Endothelial cell of umbilical vein (primary cell): ENCODE data around the gene PINK1. TPM values are rescaled to one million over a fixed set of nuclear protein-coding genes. Genes with fewer than 3 reads are reported as not detected.

Experiments
- Bru-seq: library from RNA; stranded (reverse); fragments of 400-500 nt; gene quantifications from one replicate; lab custom pipeline; 2021; lab: Mats Ljungman, UMichigan
- BruChase-seq, 2 experiments: library from RNA; stranded (reverse); fragments of 400-500 nt; gene quantifications; one replicate each; lab custom pipeline; 2021; lab: Mats Ljungman, UMichigan
- BruUV-seq: library from RNA; stranded (reverse); fragments of 400-500 nt; replicated peaks from 2 replicates; lab custom pipeline; 2021; lab: Mats Ljungman, UMichigan
- CTCF ChIA-PET: fragments of 300-600, 350-600 bp; sonication (Branson Sonifier 250); formaldehyde crosslinking; loops from one replicate; lab custom pipeline; 2021; ENCODE audit warnings: antibody characterized with exemption, inconsistent platforms; lab: Charles Lee
- POLR2A ChIA-PET: fragments of 300-600, 350-600 bp; sonication (Branson Sonifier 250); formaldehyde crosslinking; loops from one replicate; lab custom pipeline; 2021; ENCODE audit warnings: antibody characterized with exemption, inconsistent platforms; lab: Charles Lee
- DNase-seq: peaks from one replicate; pipeline ENCODE4 v3.0.0-alpha.2; 2011; ENCODE audit warnings: low read depth, low spot score
- FAIRE-seq: peaks from 2 replicates; lab custom pipeline; 2011; peaks lifted over from hg19 to GRCh38; lab: Jason Lieb, UNC
- H2AFZ ChIP-seq: 2 replicates; pipeline ENCODE4 v1.6.0; 2012; ENCODE audit warnings: low read depth, low read length, control low read depth, inconsistent platforms
- H3K27ac ChIP-seq: 2 replicates; pipeline ENCODE4 v1.5.1; 2011; ENCODE audit warnings: low read depth, mild to moderate bottlenecking, control low read depth, low read length, moderate library complexity; ENCODE audit not compliant: insufficient read depth
- H3K27me3 ChIP-seq, 2 experiments: 2 replicates each; pipeline versions ENCODE4 v1.6.0 to v1.6.1; 2011; ENCODE audit warnings: low read length in 2 of 2, mixed read lengths in 1 of 2; ENCODE audit not compliant: control insufficient read depth in 2 of 2, insufficient read depth in 2 of 2
- H3K36me3 ChIP-seq, 2 experiments: 2 replicates in 1 of 2; 3 replicates in 1 of 2; pipeline ENCODE4 v1.5.1; 2011; ENCODE audit warnings: low read length in 2 of 2, mild to moderate bottlenecking in 1 of 2, moderate library complexity in 1 of 2; ENCODE audit not compliant: control insufficient read depth in 2 of 2, insufficient read depth in 2 of 2; ENCODE audit errors: extremely low read depth in 1 of 2
- H3K4me1 ChIP-seq: 3 replicates; pipeline ENCODE4 v1.5.1; 2011; ENCODE audit warnings: mild to moderate bottlenecking, low read length; ENCODE audit not compliant: control insufficient read depth, insufficient read depth; ENCODE audit errors: extremely low read depth
- H3K4me2 ChIP-seq: 2 replicates; pipeline ENCODE4 v1.6.1; 2011; ENCODE audit warnings: low read length, control low read depth, mixed read lengths; ENCODE audit not compliant: insufficient read depth
- H3K4me3 ChIP-seq, 3 experiments: fragments of 200-600 bp in 1 of 3; sonication (generic), shearing (Covaris generic) in 1 of 3; replicated peaks in 1 of 3; 2 replicates each; pipeline ENCODE4 v1.5.1; 2011 to 2016; ENCODE audit warnings: control low read depth in 3 of 3, low read length in 3 of 3, mild to moderate bottlenecking in 2 of 3, inconsistent platforms in 1 of 3, low read depth in 1 of 3, moderate library complexity in 1 of 3; ENCODE audit not compliant: insufficient read depth in 1 of 3
- H3K79me2 ChIP-seq: 2 replicates; pipeline ENCODE4 v1.6.0; 2012; ENCODE audit warnings: low read length, inconsistent platforms; ENCODE audit not compliant: control insufficient read depth, insufficient read depth
- H3K9ac ChIP-seq: replicated peaks from 2 replicates; pipeline ENCODE3; 2011; ENCODE audit warnings: low read length, control low read depth; ENCODE audit not compliant: insufficient read depth; ENCODE audit errors: extremely low read depth
- H3K9me1 ChIP-seq: replicated peaks from 3 replicates; pipeline ENCODE4 v1.6.0; 2011; ENCODE audit warnings: mild to moderate bottlenecking, low read length; ENCODE audit not compliant: control insufficient read depth, insufficient read depth; ENCODE audit errors: extremely low read depth
- H3K9me3 ChIP-seq: replicated peaks from 2 replicates; pipeline ENCODE4 v1.5.1; 2012; ENCODE audit warnings: low read length, inconsistent platforms; ENCODE audit not compliant: control insufficient read depth, insufficient read depth
- H4K20me1 ChIP-seq: replicated peaks from 2 replicates; pipeline ENCODE3; 2011; ENCODE audit warnings: mild to moderate bottlenecking, low read length; ENCODE audit not compliant: control insufficient read depth, insufficient read depth; ENCODE audit errors: extremely low read depth
- EZH2 ChIP-seq: IDR thresholded peaks from 2 replicates; pipeline ENCODE4 v1.6.1; 2012; ENCODE audit warnings: borderline replicate concordance, low read depth, mild to moderate bottlenecking, moderate library complexity, low read length, inconsistent platforms; ENCODE audit not compliant: severe bottlenecking
- FOS ChIP-seq: IDR thresholded peaks from 2 replicates; pipeline ENCODE4 v1.6.1; 2011; ENCODE audit warnings: mild to moderate bottlenecking, low read length, moderate library complexity, borderline replicate concordance; ENCODE audit not compliant: insufficient read depth
- GATA2 ChIP-seq: IDR thresholded peaks from 2 replicates; pipeline ENCODE4 v1.7.0; 2011; ENCODE audit warnings: low read depth, mild to moderate bottlenecking, moderate library complexity, mixed read lengths, low read length; ENCODE audit not compliant: insufficient read length, insufficient read depth
- JUN ChIP-seq: IDR thresholded peaks from 2 replicates; pipeline ENCODE4 v1.6.1; 2011; ENCODE audit warnings: borderline replicate concordance, low read depth; ENCODE audit not compliant: insufficient read length, insufficient read depth
- MYC ChIP-seq: IDR thresholded peaks from one replicate; pipeline ENCODE4 v1.6.1; 2011; ENCODE audit warnings: mild to moderate bottlenecking, low read depth, low read length
- POLR2A ChIP-seq: IDR thresholded peaks from 2 replicates; pipeline ENCODE4 v1.6.1; 2012; ENCODE audit warnings: low read depth, mild to moderate bottlenecking, control low read depth, low read length
- POLR2AphosphoS5 ChIP-seq: IDR thresholded peaks from 2 replicates; pipeline ENCODE4 v1.6.1; 2012; ENCODE audit warnings: low read depth, mild to moderate bottlenecking, control low read depth, low read length, moderate library complexity; ENCODE audit not compliant: insufficient read depth
- dilution Hi-C: fragments of 300-500 bp; cut with MboI; formaldehyde crosslinking; loops from one replicate; pipeline ENCODE4 v1.15.0; 2019; ENCODE audit warnings: low sequenced_read_pairs; ENCODE audit not compliant: extremely low pct_ligation_motif_present
- intact Hi-C: fragments of 100-400 bp; cut with micrococcal nuclease; formaldehyde crosslinking; loops from one replicate; pipeline ENCODE4 v1.10.0; 2022
- long read RNA-seq: library from polyadenylated mRNA; stranded (forward); transcript quantifications from one replicate; pipeline ENCODE4 v2.0.0, GENCODE V29; 2021
- polyA minus RNA-seq, 3 experiments: library from RNA; depleted of rRNA, polyadenylated mRNA; stranded (reverse); fragments of >200 nt; gene quantifications; 1 replicate in 1 of 3; 2 replicates in 2 of 3; pipeline ENCODE4 v1.2.3, GENCODE V29; 2011
- polyA plus RNA-seq, 4 experiments: library from polyadenylated mRNA; depleted of rRNA in 3 of 4; stranded (reverse) in 3 of 4; unstranded in 1 of 4; fragments of >200 nt; gene quantifications; 2 replicates each; pipeline versions ENCODE4 v1.2.1 to v1.2.3, GENCODE V29; 2011 to 2012; ENCODE audit warnings: missing spikeins in 1 of 4
- total RNA-seq: library from RNA; stranded (reverse); gene quantifications from 2 replicates; pipeline ENCODE4 v1.2.3, GENCODE V29; 2021
- TF ChIP-seq, protein P1 (sequence below): IDR thresholded peaks from 2 replicates; pipeline ENCODE4 v1.6.1; 2011; ENCODE audit not compliant: insufficient read depth, insufficient read length
- TF ChIP-seq, protein P2 (sequence below), 2 donors: IDR thresholded peaks; 1 replicate in 1 of 2; 2 replicates in 1 of 2; pipeline ENCODE4 v1.5.1; 2011; ENCODE audit warnings: low read length in 2 of 2, mild to moderate bottlenecking in 2 of 2, moderate library complexity in 2 of 2, control low read depth in 1 of 2, inconsistent platforms in 1 of 2, low read depth in 1 of 2; ENCODE audit not compliant: insufficient read depth in 1 of 2; ENCODE audit errors: extremely low read depth in 1 of 2

PINK1 gene
- total RNA-seq (25.6 and 27.3 TPM in 2 replicates), polyA plus RNA-seq (27.2 and 27.9 TPM in 2 replicates), polyA minus RNA-seq (18.2 and 21.8 TPM in 2 replicates), Bru-seq, nascent RNA (percentile 45 among the genes with signal in this experiment), BruChase-seq, experiment 1, labeled RNA remaining after a 6-hour chase (percentile 64 among the genes with signal in this experiment), BruChase-seq, experiment 2, labeled RNA remaining after a 2-hour chase (percentile 55 among the genes with signal in this experiment)
- polyA plus RNA-seq (2011; cell fraction: cytosol; rRNA removed): 30.6 and 32.3 TPM in 2 replicates
- 14.5 and 17.2 TPM in 2 replicates for polyA plus RNA-seq (2011; cell fraction: nucleus; rRNA removed)
- 17.7 and 24.2 TPM in 2 replicates for polyA plus RNA-seq (2012)
- polyA minus RNA-seq (2011; cell fraction: cytosol; rRNA and poly(A)+ RNA removed): 24.2 TPM
- 4.7 and 6.3 TPM in 2 replicates for polyA minus RNA-seq (2011; cell fraction: nucleus; rRNA and poly(A)+ RNA removed)
- long read RNA-seq, transcript PINK1-201 (8 exons, 2,660 nt): major isoform, 90 of 143 reads
- long read RNA-seq, partial matches to known transcripts: 33 of 143 reads
- long read RNA-seq, other reads (novel, unspliced or antisense): 19 of 143 reads

DNA sequence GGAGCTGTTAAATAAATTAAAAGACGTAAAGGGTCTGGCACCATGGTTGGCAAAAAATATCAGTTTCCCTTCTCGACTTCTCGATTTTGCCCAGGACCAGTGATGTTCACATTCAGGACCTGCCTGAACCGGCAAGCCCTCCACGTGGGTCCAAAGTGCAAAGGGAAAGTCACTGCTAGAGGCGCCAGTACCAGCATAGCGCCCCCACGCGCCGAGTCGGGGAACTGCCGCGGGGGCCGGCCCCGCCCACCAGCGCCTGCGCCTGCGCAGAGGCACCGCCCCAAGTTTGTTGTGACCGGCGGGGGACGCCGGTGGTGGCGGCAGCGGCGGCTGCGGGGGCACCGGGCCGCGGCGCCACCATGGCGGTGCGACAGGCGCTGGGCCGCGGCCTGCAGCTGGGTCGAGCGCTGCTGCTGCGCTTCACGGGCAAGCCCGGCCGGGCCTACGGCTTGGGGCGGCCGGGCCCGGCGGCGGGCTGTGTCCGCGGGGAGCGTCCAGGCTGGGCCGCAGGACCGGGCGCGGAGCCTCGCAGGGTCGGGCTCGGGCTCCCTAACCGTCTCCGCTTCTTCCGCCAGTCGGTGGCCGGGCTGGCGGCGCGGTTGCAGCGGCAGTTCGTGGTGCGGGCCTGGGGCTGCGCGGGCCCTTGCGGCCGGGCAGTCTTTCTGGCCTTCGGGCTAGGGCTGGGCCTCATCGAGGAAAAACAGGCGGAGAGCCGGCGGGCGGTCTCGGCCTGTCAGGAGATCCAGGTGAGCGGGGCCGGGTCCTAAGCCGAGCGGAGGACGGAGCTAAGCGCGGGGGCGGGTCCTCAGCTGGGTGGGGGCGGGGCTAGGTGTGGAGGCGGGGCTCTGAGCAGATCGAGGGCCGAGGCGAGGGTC, at the start of gene PINK1:
Gene PINK1 (plus strand): TSS at position 269 of the 875 bp plus-strand sequence. CDS start 91 bp downstream, at position 360.
- Histone ChIP-seq H3K36me3 (peaks cover 0 to 6% of the 10 kb centered on the region in 2 experiments), H3K79me2 (no peaks in the 10 kb centered on the region), H3K9me3 (no peaks in the 10 kb centered on the region), H3K27ac (peak within 1 kb of the TSS; percentile 40), H3K27me3 (no peaks in the 10 kb centered on the region), H3K4me3 (peak within 1 kb of the TSS; percentile 89 to 95 (median 95)), H4K20me1 (no peaks in the 10 kb centered on the region), H2AFZ (peak within 1 kb of the TSS; percentile 99), H3K9ac (peak within 1 kb of the TSS; percentile 73), H3K4me1 (peaks cover 10% of the 10 kb centered on the region), H3K4me2 (peak within 1 kb of the TSS; percentile 100), H3K9me1 (no peaks in the 10 kb centered on the region)
- FAIRE-seq: peak; percentile 86
- ChIA-PET CTCF (interaction anchor here (0.6 to 7.7 kb wide), 29 partner anchors 9 to 712 kb away, joined by 3 to 173 read pairs (median 4); partner anchors contain the start of genes CDA, FAM43B and SH2D5), POLR2A (interaction anchor here (0.5 to 0.8 kb wide), 3 partner anchors 36 to 421 kb away, joined by 4 to 10 read pairs (median 6); no protein-coding TSS in a partner anchor)
- TF ChIP-seq POLR2A: peak; percentile 60
- TF ChIP-seq, protein P1, sequence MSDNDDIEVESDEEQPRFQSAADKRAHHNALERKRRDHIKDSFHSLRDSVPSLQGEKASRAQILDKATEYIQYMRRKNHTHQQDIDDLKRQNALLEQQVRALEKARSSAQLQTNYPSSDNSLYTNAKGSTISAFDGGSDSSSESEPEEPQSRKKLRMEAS: peak; percentile 67
- TF ChIP-seq POLR2AphosphoS5: peak; percentile 69
- TF ChIP-seq JUN: no peak
- TF ChIP-seq GATA2: no peak
- TF ChIP-seq FOS: no peak
- peak; percentile 34 for TF ChIP-seq MYC
- TF ChIP-seq, protein P2, sequence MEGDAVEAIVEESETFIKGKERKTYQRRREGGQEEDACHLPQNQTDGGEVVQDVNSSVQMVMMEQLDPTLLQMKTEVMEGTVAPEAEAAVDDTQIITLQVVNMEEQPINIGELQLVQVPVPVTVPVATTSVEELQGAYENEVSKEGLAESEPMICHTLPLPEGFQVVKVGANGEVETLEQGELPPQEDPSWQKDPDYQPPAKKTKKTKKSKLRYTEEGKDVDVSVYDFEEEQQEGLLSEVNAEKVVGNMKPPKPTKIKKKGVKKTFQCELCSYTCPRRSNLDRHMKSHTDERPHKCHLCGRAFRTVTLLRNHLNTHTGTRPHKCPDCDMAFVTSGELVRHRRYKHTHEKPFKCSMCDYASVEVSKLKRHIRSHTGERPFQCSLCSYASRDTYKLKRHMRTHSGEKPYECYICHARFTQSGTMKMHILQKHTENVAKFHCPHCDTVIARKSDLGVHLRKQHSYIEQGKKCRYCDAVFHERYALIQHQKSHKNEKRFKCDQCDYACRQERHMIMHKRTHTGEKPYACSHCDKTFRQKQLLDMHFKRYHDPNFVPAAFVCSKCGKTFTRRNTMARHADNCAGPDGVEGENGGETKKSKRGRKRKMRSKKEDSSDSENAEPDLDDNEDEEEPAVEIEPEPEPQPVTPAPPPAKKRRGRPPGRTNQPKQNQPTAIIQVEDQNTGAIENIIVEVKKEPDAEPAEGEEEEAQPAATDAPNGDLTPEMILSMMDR (IDR thresholded peaks at IDR 0.05; ENCODE audit: extremely low read depth in 1 of 2, insufficient read depth in 1 of 2, low read depth in 1 of 2, low read length in 2 of 2): peak; percentile 97 to 100
- TF ChIP-seq EZH2: no peak
- no TSS peak for BruUV-seq
- intact Hi-C loops: loop anchor here (1.0 to 5.0 kb wide), 3 partner anchors 58 to 126 kb away; partner anchors contain the start of gene MUL1
- dilution Hi-C loops: no loop called here
- peak; percentile 87 for DNase-seq
